ENCODE data around the gene WDR37. TPM values are rescaled to one million over a fixed set of nuclear protein-coding genes. Genes with fewer than 3 reads are reported as not detected.
"Not testable (repeated sequence)": the region's sequence is repeated elsewhere in the genome, so short reads cannot be mapped to it uniquely, and the experiment has no call there.

WDR37 gene
- total RNA-seq, 1 donor from 2014 or later: 29.0 TPM

DNA sequence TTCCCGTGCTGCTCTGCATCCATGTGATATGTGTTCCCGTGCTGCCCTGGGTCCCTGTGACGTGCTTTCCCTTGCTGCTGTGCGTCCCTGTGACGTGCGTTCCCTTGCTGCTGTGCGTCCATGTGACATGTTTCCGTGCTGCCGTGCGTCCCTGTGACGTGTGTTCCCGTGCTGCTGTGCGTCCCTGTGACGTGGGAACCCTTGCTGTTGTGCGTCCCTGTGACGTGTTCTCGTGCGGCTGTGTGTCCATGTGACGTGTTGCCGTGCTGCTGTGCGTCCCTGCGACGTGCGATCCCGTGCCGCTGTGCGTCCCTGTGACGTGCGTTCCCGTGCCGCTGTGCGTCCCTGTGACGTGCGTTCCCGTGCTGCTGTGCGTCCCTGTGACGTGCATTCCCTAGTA, 45.8 kb downstream of the WDR37 start:
- intact Hi-C loops (cut with micrococcal nuclease): no loop called here

DNA sequence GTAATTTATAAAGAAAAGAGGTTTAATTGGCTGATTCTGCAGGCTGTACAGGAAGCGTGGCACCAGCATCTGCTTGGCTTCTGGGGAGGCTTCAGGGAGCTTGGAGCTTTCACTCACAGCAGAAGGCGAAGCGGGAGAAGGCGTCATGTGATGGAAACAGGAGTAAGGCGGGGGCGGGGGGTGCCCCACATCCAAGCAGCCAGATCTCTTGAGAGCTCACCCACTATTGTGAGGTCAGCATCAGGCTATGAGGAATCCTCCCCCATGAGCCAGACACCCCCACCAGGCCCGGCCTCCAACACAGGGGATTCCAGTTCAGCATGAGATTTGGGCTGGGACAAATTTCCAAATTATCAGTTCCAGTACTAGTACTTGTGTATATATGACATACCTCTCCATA, 46.2 kb downstream of the WDR37 start:
- intact Hi-C loops (cut with micrococcal nuclease): no loop called here

DNA sequence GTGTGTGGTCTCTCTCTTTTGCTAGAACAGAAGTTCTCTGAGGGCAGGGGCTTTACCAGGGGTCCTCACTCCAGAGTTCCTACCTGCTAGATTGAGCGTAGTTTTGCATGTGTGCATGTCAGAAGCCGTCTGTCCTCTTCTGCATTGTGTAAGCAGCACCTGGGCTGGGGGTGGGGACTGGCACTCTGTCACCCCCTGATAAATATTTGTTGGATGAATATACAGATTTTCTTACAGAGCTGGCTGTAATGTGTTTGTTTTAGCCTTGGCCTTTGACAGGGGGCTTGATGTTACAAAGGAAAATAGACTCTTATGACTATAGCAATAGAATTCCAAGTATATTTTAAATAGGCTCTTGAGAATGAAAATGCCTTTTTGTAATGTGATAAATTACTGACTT, 46.6 kb downstream of the WDR37 start:
- intact Hi-C loops (cut with micrococcal nuclease): no loop called here

- intact Hi-C loops (cut with micrococcal nuclease): no loop called here
Observed at GRCh38 chr10:1103551-1103950, 47.4 kb downstream of the WDR37 start.

- intact Hi-C loops (cut with micrococcal nuclease): no loop called here
Observed at GRCh38 chr10:1104971-1105370, 48.8 kb downstream of the WDR37 start.

DNA sequence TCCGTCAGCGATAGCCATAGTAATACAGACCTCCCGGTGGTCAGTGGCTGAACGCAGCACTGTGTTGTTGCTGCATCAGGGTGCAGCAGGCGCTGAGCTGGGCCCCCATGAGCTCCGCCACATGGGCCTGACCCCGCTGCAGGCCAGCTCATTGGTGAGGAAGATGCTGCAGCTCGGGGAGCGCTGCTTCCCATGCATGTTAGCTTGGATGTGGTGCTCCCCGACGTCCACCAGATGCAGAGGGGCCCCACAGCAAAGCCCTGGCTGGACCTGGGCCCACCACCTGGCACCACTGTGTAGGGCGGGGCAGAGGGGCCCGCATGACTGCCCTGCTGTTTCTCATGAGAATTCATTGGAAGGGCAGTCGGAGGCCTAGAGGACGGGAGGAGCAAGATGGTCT, 50.8 kb downstream of the WDR37 start:
- intact Hi-C loops (cut with micrococcal nuclease): no loop called here

GRCh38 chr10:1107679-1108078, 51.5 kb downstream of the WDR37 start:
- intact Hi-C loops (cut with micrococcal nuclease): no loop called here

- intact Hi-C loops (cut with micrococcal nuclease): loop anchor here (1.0 to 5.0 kb wide), 10 partner anchors 54 to 1933 kb away; partner anchors contain the start of genes GTPBP4, IDI1, LARP4B and WDR37
Observed at GRCh38 chr10:1109795-1110673, 53.8 kb downstream of the WDR37 start.

DNA sequence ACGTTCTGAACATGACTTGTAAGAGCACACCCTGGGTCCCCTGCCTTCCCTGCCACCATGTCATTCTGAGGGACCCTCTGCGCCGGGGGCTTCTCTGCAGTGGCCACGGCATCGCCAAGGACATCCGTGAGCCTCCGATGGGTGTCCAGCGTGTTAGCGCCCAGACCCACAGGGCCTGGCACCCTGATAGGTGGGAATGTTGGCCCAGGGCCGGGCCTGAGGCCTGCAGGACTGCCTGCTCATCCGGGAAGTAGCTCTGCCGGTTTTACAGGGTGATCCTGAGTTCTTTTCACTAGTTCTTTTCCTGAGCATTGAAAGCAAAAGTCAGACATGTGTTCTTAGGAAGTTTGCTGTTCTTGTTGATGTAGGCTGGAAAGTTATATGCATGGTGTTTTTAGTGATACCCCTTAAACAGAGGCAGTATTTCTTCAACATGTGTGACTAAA, 54.5 kb downstream of the WDR37 start:
- intact Hi-C loops (cut with micrococcal nuclease): loop anchor here (1.0 to 5.0 kb wide), 10 partner anchors 54 to 1933 kb away; partner anchors contain the start of genes GTPBP4, IDI1, LARP4B and WDR37

- intact Hi-C loops (cut with micrococcal nuclease): loop anchor here (5.0 kb wide), 2 partner anchors 823 to 1678 kb away; no protein-coding TSS in a partner anchor
Observed at GRCh38 chr10:1114315-1114714, 58.1 kb downstream of the WDR37 start.

- intact Hi-C loops (cut with micrococcal nuclease): loop anchor here (5.0 kb wide), 2 partner anchors 822 to 1677 kb away; no protein-coding TSS in a partner anchor
Observed at GRCh38 chr10:1114719-1115606, 58.8 kb downstream of the WDR37 start.

GRCh38 chr10:1115607-1115955, 59.4 kb downstream of the WDR37 start:
- intact Hi-C loops (cut with micrococcal nuclease): no loop called here

DNA sequence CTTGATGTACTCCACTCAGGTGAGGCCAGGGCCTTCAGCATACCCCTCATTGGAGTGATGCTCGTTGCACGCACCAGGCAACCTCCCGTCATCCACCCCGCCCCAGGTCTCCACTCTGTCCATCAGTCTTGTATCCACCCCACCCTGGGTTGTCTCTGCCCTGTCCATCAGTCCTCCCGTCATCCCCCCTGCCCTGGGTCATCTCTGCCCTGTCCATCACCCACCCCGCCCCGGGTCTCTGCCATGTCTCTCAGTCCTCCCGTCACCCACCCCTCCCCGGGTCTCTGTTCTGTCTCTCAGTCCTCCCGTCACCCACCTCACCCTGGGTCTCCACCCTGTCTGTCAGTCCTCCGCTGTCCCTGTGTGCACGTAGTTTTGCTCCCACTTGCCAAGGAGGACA, 59.9 kb downstream of the WDR37 start:
- intact Hi-C loops (cut with micrococcal nuclease): no loop called here

- intact Hi-C loops (cut with micrococcal nuclease): no loop called here
Observed at GRCh38 chr10:1116696-1117280, 60.6 kb downstream of the WDR37 start.

DNA sequence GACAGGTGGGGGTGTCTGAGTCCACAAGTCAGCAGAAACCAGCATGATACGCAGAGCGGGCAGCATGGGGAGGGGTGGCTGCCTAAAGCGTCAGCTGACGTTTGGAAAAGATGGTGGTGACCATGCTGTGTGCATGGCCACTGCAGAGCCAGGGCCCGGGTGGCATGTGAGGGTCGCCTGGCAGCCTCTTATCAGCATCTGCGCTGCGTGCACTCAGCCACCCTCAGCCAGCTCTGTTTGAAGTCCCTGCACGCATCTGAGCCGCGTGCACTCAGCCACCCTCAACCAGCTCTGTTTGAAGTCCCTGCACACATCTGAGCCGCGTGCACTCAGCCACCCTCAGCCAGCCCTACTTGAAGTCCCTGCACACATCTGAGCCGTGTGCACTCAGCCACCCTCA, 61.5 kb downstream of the WDR37 start:
- intact Hi-C loops (cut with micrococcal nuclease): no loop called here

- intact Hi-C loops (cut with micrococcal nuclease): not testable (repeated sequence)
Observed at GRCh38 chr10:1118318-1118717, 62.1 kb downstream of the WDR37 start.

- intact Hi-C loops (cut with micrococcal nuclease): no loop called here
Observed at GRCh38 chr10:1119027-1119426, 62.8 kb downstream of the WDR37 start.

DNA sequence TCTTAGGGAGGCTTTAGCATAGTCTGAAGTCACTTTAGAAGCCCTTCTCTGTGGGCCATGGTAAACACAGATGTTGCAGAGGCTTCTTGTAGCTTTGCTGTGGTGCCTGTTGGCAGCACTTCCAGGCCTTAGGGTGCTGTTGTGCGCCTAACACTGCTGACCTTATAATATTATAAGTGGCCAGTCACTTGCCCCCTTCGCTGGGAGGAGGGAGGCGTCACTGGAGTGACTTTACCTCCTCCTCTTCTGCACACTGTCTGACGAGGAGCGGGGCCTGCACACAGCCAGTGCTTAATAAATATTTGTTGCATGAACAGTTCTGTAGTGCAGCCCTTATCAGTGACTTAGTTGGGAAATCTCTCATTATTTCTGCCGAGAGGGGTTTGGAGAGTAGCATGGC, 63.3 kb downstream of the WDR37 start:
- intact Hi-C loops (cut with micrococcal nuclease): no loop called here

DNA sequence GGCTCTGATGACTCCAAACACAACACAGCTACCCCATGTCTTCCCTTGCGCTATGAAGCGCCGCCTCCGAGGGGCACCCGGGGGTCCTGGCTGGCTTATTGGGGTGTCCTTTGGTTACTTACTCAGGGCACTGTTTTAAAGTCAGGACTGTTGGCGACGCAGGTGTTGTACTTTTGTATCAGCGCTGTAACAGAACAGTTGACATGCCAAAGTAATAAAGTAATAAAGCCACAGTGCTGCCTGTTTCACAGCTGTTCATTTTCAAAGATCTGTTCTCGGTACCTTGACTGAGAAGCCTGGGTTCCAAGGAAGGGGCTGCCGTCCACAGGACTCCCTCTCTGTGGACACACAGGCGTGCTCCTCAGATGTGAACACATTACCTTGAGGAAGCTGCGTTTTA, 64.1 kb downstream of the WDR37 start:
- intact Hi-C loops (cut with micrococcal nuclease): no loop called here

- intact Hi-C loops (cut with micrococcal nuclease): no loop called here
Observed at GRCh38 chr10:1120801-1121211, 64.6 kb downstream of the WDR37 start.

DNA sequence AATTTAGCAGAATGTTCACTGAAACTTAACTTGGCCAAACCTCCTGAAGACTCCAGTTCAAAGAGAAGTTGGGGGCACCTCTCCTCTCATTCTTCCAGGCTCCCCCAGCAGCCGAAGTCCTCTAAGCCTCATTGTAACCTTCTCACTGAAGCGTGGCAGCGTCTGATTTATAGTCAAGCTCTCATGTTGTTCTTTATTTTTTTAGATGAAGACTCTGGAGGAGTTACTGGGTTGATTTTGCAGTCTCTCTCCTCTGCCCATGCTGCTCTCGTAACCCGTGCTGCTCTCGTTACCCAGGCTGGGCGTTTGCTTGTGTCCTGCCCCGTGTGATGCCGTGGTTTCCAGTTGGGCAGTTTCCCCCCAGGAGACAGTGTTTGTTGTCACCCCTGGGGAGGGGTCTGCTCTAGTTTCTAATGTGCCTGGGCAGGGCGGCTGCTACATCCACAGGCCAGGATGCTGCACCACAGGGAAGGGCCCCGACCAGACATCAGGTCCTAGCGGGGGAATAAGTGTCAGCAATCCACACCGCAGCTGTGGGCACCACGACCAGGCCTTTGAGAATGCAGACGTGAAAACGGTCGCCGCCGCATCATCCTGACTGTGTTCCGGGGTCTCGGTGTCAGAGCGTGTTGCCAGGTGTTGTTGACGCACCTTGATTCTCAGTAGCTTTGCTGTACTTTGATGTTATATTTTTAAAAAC, 65.2 kb downstream of the WDR37 start:
- intact Hi-C loops (cut with micrococcal nuclease): no loop called here

Data from T-helper 1 cell treated with Interleukin-12 subunit alpha and Interleukin-12 subunit beta and Interleukin-4 antibody, amounts not matched to agents 30 ng/mL and 1 ng/mL, for 36 hours (primary cell).